ENCODE data around the gene TMC1.
"Not testable (repeated sequence)": the region's sequence is repeated elsewhere in the genome, so short reads cannot be mapped to it uniquely, and the experiment has no call there.

TMC1 gene

GRCh38 chr9:72477930-72478518, 43.4 kb upstream of the TMC1 start:
- H3K4me1 ChIP-seq (ENCODE audit: control insufficient read depth, insufficient read depth, low read length), result peaks cover 9% of the 10 kb centered on the region
- TF ChIP-seq TRIM28 (IDR thresholded peaks at IDR 0.05; ENCODE audit: borderline replicate concordance, low read length), result peak; percentile 54; the same call in 1 of the 2 replicates
- peak; percentile 78 for TF ChIP-seq ZNF341 (tag by site-specific recombination; IDR thresholded peaks at IDR 0.05; ENCODE audit: low read depth)
- TF ChIP-seq ZBTB17 (tag by site-specific recombination; IDR thresholded peaks at IDR 0.05), result no peak
- CTCF ChIA-PET, result interaction anchor here (0.5 kb wide), 1 partner anchor 19 kb away, joined by 3 read pairs; no protein-coding TSS in a partner anchor
- H3K4me3 ChIP-seq (ENCODE audit: low read depth, low read length), result no peak overlapping the region
- H3K27ac ChIP-seq (ENCODE audit: extremely low read depth, low read depth, low read length), result peak overlapping the region; percentile 47; the same call in 1 of the 2 replicates
- H3K9me3 ChIP-seq (ENCODE audit: control insufficient read depth, insufficient read depth, low read depth, low read length), result no peaks in the 10 kb centered on the region
- POLR2A ChIA-PET, result interaction anchor here (0.5 to 2.2 kb wide), 3 partner anchors 38 to 113 kb away, joined by 3 to 24 read pairs (median 4); partner anchors contain the start of gene ZFAND5
- H3K36me3 ChIP-seq (ENCODE audit: control insufficient read depth in 2 of 2, insufficient read depth in 1 of 2, low read length in 2 of 2), result no peaks in the 10 kb centered on the region

GRCh38 chr9:72478966-72479365, 42.4 kb upstream of the TMC1 start:
- ChIA-PET POLR2A (interaction anchor here (1.1 kb wide), 1 partner anchor 113 kb away, joined by 3 read pairs; no protein-coding TSS in a partner anchor), CTCF (interaction anchor here (0.7 kb wide), 1 partner anchor 188 kb away, joined by 3 read pairs; no protein-coding TSS in a partner anchor)
- TF ChIP-seq ZNF169 (tag by site-specific recombination; IDR thresholded peaks at IDR 0.05) (no peak), ZBTB44 (tag by site-specific recombination; IDR thresholded peaks at IDR 0.05) (no peak), ZNF114 (tag by site-specific recombination; IDR thresholded peaks at IDR 0.05) (no peak), ZBTB1 (tag by site-specific recombination; IDR thresholded peaks at IDR 0.05) (no peak), ZNF501 (tag by site-specific recombination; IDR thresholded peaks at IDR 0.05) (no peak)
- Histone ChIP-seq H3K9me3 (ENCODE audit: control insufficient read depth, insufficient read depth, low read depth, low read length) (no peaks in the 10 kb centered on the region), H3K27ac (ENCODE audit: extremely low read depth, low read depth, low read length) (no peak overlapping the region), H3K4me1 (ENCODE audit: control insufficient read depth, insufficient read depth, low read length) (peaks cover 9% of the 10 kb centered on the region), H3K4me3 (ENCODE audit: low read depth, low read length) (no peak overlapping the region), H3K36me3 (ENCODE audit: control insufficient read depth in 2 of 2, insufficient read depth in 1 of 2, low read length in 2 of 2) (no peaks in the 10 kb centered on the region)

- not testable (repeated sequence) for H3K9me3 ChIP-seq (ENCODE audit: control insufficient read depth, insufficient read depth, low read depth, low read length); H3K36me3 ChIP-seq (ENCODE audit: control insufficient read depth in 2 of 2, insufficient read depth in 1 of 2, low read length in 2 of 2); H3K4me1 ChIP-seq (ENCODE audit: control insufficient read depth, insufficient read depth, low read length); H3K27ac ChIP-seq (ENCODE audit: extremely low read depth, low read depth, low read length); H3K4me3 ChIP-seq (ENCODE audit: low read depth, low read length)
- ChIA-PET POLR2A (interaction anchor here (1.1 kb wide), 1 partner anchor 114 kb away, joined by 3 read pairs; no protein-coding TSS in a partner anchor), CTCF (interaction anchor here (0.5 kb wide), 1 partner anchor 79 kb away, joined by 4 read pairs; no protein-coding TSS in a partner anchor)
Observed at GRCh38 chr9:72480261-72480660, 41.1 kb upstream of the TMC1 start.

GRCh38 chr9:72480921-72481320, 40.5 kb upstream of the TMC1 start:
- H3K4me1 ChIP-seq (ENCODE audit: control insufficient read depth, insufficient read depth, low read length), result peaks cover 9% of the 10 kb centered on the region
- POLR2A ChIA-PET, result no interaction called here
- CTCF ChIA-PET, result no interaction called here
- TF ChIP-seq ZXDB (tag by site-specific recombination; IDR thresholded peaks at IDR 0.05), result no peak
- no peak for TF ChIP-seq PRDM10 (tag by site-specific recombination; IDR thresholded peaks at IDR 0.05)
- no peak for TF ChIP-seq ZBTB26 (tag by site-specific recombination; optimal IDR thresholded peaks at IDR 0.05)
- TF ChIP-seq ZNF624 (tag by site-specific recombination; IDR thresholded peaks at IDR 0.05), result no peak
- TF ChIP-seq SALL2 (tag by site-specific recombination; IDR thresholded peaks at IDR 0.05; ENCODE audit: borderline replicate concordance), result no peak
- TF ChIP-seq PATZ1 (tag by site-specific recombination; IDR thresholded peaks at IDR 0.05), result no peak
- TF ChIP-seq KLF17 (tag by site-specific recombination; IDR thresholded peaks at IDR 0.05), result no peak

More at GRCh38 chr9:72480921-72481320, 40.5 kb upstream of the TMC1 start:
- Histone ChIP-seq H3K4me3 (ENCODE audit: low read depth, low read length) (no peak overlapping the region), H3K9me3 (ENCODE audit: control insufficient read depth, insufficient read depth, low read depth, low read length) (no peaks in the 10 kb centered on the region), H3K27ac (ENCODE audit: extremely low read depth, low read depth, low read length) (no peak overlapping the region), H3K36me3 (ENCODE audit: control insufficient read depth in 2 of 2, insufficient read depth in 1 of 2, low read length in 2 of 2) (no peaks in the 10 kb centered on the region)
